Measurements from ENCODE around the gene USP19.

The USP19 gene, protein sequence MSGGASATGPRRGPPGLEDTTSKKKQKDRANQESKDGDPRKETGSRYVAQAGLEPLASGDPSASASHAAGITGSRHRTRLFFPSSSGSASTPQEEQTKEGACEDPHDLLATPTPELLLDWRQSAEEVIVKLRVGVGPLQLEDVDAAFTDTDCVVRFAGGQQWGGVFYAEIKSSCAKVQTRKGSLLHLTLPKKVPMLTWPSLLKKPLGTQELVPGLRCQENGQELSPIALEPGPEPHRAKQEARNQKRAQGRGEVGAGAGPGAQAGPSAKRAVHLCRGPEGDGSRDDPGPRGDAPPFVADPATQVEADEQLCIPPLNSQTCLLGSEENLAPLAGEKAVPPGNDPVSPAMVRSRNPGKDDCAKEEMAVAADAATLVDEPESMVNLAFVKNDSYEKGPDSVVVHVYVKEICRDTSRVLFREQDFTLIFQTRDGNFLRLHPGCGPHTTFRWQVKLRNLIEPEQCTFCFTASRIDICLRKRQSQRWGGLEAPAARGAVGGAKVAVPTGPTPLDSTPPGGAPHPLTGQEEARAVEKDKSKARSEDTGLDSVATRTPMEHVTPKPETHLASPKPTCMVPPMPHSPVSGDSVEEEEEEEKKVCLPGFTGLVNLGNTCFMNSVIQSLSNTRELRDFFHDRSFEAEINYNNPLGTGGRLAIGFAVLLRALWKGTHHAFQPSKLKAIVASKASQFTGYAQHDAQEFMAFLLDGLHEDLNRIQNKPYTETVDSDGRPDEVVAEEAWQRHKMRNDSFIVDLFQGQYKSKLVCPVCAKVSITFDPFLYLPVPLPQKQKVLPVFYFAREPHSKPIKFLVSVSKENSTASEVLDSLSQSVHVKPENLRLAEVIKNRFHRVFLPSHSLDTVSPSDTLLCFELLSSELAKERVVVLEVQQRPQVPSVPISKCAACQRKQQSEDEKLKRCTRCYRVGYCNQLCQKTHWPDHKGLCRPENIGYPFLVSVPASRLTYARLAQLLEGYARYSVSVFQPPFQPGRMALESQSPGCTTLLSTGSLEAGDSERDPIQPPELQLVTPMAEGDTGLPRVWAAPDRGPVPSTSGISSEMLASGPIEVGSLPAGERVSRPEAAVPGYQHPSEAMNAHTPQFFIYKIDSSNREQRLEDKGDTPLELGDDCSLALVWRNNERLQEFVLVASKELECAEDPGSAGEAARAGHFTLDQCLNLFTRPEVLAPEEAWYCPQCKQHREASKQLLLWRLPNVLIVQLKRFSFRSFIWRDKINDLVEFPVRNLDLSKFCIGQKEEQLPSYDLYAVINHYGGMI (N-terminal part only)

DNA sequence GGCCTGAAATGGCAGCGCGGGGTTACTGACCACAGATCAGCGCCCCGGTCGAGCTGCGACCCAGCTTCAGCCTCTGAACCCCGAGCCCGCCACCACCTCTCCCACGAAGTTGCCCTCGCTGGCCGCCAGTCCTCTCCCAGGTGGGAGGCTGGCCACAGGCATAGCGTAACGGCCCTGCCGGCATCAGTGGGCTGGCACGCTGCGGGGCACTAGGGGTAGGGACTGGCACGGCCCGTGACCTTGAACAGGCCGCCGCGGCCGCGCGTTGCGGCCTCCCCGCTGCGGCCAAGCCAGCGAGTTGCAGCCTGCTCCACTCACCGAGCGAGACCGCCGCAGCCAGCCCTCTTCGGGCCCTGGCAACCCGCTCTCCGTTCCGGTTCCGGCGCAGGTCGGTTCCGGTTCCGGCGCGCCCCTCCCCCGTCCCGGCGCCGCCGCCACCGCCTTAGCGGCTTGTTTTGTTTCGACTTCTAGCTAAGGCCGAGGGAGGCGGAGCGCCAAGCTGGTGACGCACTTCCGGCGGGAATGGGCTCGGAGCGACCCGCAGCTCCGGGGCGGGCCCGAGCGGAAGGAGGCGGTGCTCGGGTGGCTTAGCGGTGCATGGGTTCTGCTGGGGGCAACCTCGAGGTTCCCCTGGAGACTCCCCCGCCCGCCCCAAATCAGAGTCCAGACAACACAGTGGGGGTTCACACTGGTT, at the start of gene USP19:
Gene USP19 (minus strand): TSS at position 386 of the 694 bp plus-strand sequence. CDS start 1,678 bp downstream, outside the sequence.
- no peak for TF ChIP-seq TOX (CRISPR knock-in tag; IDR thresholded peaks at IDR 0.05; ENCODE audit: borderline replicate concordance)
- no peak for TF ChIP-seq ZFP30 (CRISPR knock-in tag; IDR thresholded peaks at IDR 0.05)
- no peak for TF ChIP-seq ARNTL (CRISPR knock-in tag; IDR thresholded peaks at IDR 0.05; ENCODE audit: borderline replicate concordance, low read depth)
- no peak for TF ChIP-seq ISL1 (CRISPR knock-in tag; IDR thresholded peaks at IDR 0.05)
- TF ChIP-seq SNAI2 (CRISPR knock-in tag; IDR thresholded peaks at IDR 0.05), result no peak
- no peak for TF ChIP-seq ZNF8 (CRISPR knock-in tag; IDR thresholded peaks at IDR 0.05)
- no peak for TF ChIP-seq OSR1 (CRISPR knock-in tag; IDR thresholded peaks at IDR 0.05)
- no peak for TF ChIP-seq ZNF565 (CRISPR knock-in tag; conservative IDR thresholded peaks at IDR 0.05; ENCODE audit: low read depth)
- TF ChIP-seq PATZ1 (CRISPR knock-in tag; IDR thresholded peaks at IDR 0.05; ENCODE audit: borderline replicate concordance), result no peak
- no peak for TF ChIP-seq PPARA (CRISPR knock-in tag; IDR thresholded peaks at IDR 0.05; ENCODE audit: borderline replicate concordance)
- no peak for TF ChIP-seq TSHZ2 (CRISPR knock-in tag; IDR thresholded peaks at IDR 0.05)
- TF ChIP-seq CREB5 (CRISPR knock-in tag; IDR thresholded peaks at IDR 0.05; ENCODE audit: low read depth), result no peak
- peak; percentile 61; the same call in 1 of the 2 replicates for TF ChIP-seq GLIS3 (CRISPR knock-in tag; IDR thresholded peaks at IDR 0.05)
- TF ChIP-seq CSDC2 (CRISPR knock-in tag; IDR thresholded peaks at IDR 0.05), result no peak
- TF ChIP-seq ZFP3 (CRISPR knock-in tag; IDR thresholded peaks at IDR 0.05), result 0 out of 2 replicates have a peak, but pooled peaks have one; percentile 47
- no peak for TF ChIP-seq ZC3H10 (CRISPR knock-in tag; IDR thresholded peaks at IDR 0.05)
- TF ChIP-seq, protein P1, sequence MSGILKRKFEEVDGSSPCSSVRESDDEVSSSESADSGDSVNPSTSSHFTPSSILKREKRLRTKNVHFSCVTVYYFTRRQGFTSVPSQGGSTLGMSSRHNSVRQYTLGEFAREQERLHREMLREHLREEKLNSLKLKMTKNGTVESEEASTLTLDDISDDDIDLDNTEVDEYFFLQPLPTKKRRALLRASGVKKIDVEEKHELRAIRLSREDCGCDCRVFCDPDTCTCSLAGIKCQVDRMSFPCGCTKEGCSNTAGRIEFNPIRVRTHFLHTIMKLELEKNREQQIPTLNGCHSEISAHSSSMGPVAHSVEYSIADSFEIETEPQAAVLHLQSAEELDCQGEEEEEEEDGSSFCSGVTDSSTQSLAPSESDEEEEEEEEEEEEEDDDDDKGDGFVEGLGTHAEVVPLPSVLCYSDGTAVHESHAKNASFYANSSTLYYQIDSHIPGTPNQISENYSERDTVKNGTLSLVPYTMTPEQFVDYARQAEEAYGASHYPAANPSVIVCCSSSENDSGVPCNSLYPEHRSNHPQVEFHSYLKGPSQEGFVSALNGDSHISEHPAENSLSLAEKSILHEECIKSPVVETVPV (CRISPR knock-in tag; IDR thresholded peaks at IDR 0.05), result no peak
- TF ChIP-seq ZNF70 (CRISPR knock-in tag; IDR thresholded peaks at IDR 0.05), result no peak
- no peak for TF ChIP-seq TCF4 (CRISPR knock-in tag; IDR thresholded peaks at IDR 0.05; ENCODE audit: borderline replicate concordance)
- no peak for TF ChIP-seq RARB (CRISPR knock-in tag; IDR thresholded peaks at IDR 0.05)
- TF ChIP-seq POU6F1 (CRISPR knock-in tag; IDR thresholded peaks at IDR 0.05; ENCODE audit: borderline replicate concordance, low read depth), result no peak
- TF ChIP-seq BACH2 (CRISPR knock-in tag; IDR thresholded peaks at IDR 0.05; ENCODE audit: borderline replicate concordance), result no peak
- TF ChIP-seq ESRRG (CRISPR knock-in tag; IDR thresholded peaks at IDR 0.05), result peak; percentile 52; the same call in 1 of the 2 replicates
- ATAC-seq, result peak; percentile 94

Measured in SK-N-SH treated with all-trans-retinoic acid at 6 μM for 48 hours (cell line).